ENCODE results near the gene CES5A.
"Not testable (repeated sequence)": the region's sequence is repeated elsewhere in the genome, so short reads cannot be mapped to it uniquely, and the experiment has no call there.

CES5A gene

GRCh38 chr16:55871411-55872038 lies 3.6 kb downstream of the CES5A start:
- Histone ChIP-seq H3K9me3 (no peaks in the 10 kb centered on the region), H3K4me1 (no peaks in the 10 kb centered on the region), H3K4me3 (ENCODE audit: low read depth, low read length) (no peak overlapping the region), H3K27me3 (peaks cover 3% of the 10 kb centered on the region; the same call in 1 of the 2 replicates), H3K36me3 (no peaks in the 10 kb centered on the region)
- TF ChIP-seq, protein P1, sequence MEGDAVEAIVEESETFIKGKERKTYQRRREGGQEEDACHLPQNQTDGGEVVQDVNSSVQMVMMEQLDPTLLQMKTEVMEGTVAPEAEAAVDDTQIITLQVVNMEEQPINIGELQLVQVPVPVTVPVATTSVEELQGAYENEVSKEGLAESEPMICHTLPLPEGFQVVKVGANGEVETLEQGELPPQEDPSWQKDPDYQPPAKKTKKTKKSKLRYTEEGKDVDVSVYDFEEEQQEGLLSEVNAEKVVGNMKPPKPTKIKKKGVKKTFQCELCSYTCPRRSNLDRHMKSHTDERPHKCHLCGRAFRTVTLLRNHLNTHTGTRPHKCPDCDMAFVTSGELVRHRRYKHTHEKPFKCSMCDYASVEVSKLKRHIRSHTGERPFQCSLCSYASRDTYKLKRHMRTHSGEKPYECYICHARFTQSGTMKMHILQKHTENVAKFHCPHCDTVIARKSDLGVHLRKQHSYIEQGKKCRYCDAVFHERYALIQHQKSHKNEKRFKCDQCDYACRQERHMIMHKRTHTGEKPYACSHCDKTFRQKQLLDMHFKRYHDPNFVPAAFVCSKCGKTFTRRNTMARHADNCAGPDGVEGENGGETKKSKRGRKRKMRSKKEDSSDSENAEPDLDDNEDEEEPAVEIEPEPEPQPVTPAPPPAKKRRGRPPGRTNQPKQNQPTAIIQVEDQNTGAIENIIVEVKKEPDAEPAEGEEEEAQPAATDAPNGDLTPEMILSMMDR (IDR thresholded peaks at IDR 0.05; ENCODE audit: low read depth, low read length) = no peak
- DNase-seq = no peak

- Histone ChIP-seq H3K4me1 (no peaks in the 10 kb centered on the region), H3K4me3 (ENCODE audit: low read depth, low read length) (no peak overlapping the region), H3K9me3 (no peaks in the 10 kb centered on the region), H3K36me3 (no peaks in the 10 kb centered on the region), H3K27me3 (no peaks in the 10 kb centered on the region)
- no peak for DNase-seq
- TF ChIP-seq, protein P1 (IDR thresholded peaks at IDR 0.05; ENCODE audit: low read depth, low read length) = no peak
Observed at GRCh38 chr16:55868980-55869379, 6.2 kb downstream of the CES5A start.

DNA sequence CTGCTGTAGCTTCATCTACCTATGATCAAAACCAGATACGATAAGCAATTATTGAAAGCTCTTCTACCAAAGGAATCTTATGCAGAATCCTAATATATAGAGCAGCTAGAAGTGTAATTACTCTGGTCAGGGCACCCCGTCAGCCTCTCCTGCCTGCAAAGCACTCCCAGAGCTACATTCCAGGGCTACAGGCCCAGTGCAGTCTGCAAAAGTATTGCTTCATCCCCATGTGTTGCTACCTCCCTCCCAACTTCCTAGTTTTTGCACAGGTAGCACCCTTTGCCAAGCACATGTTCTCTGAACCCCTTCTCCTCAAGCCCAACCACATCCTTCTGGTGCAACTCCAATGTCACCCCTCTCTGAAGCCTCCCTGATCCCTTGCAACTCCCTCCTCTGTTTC lies 7.0 kb downstream of the CES5A start:
- Histone ChIP-seq H3K27me3 (no peaks in the 10 kb centered on the region), H3K9me3 (no peaks in the 10 kb centered on the region), H3K4me1 (peaks cover 1% of the 10 kb centered on the region; the same call in 1 of the 2 replicates), H3K36me3 (no peaks in the 10 kb centered on the region), H3K4me3 (ENCODE audit: low read depth, low read length) (no peak overlapping the region)
- DNase-seq = no peak
- TF ChIP-seq, protein P1 (IDR thresholded peaks at IDR 0.05; ENCODE audit: low read depth, low read length) = no peak

DNA sequence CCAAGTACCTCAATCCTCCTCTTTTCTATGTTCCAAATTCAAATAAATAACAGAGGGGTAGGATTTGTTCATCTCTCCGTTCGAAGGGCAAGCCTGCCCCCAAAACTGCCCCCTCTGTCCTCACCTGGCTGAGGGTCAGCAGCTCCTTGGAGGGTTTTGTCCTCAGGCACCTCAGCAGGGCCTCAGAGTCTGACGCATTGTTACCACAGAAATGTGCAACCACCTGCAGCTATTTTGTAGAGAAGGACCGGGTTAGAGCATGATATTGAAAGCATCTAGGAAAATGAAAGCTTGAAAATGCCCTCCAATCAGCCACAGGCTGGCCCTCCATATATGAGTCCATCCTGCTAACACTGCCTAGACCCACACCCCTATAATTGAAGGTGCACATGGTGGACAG lies 13.9 kb downstream of the CES5A start:
- H3K4me3 ChIP-seq (ENCODE audit: low read depth, low read length) = no peak overlapping the region
- no peaks in the 10 kb centered on the region for H3K27me3 ChIP-seq
- TF ChIP-seq, protein P1 (IDR thresholded peaks at IDR 0.05; ENCODE audit: low read depth, low read length) = no peak
- peaks cover 5% of the 10 kb centered on the region; the same call in 1 of the 2 replicates for H3K4me1 ChIP-seq
- H3K9me3 ChIP-seq = no peaks in the 10 kb centered on the region
- H3K36me3 ChIP-seq = no peaks in the 10 kb centered on the region
- no peak for DNase-seq

- not testable (repeated sequence) for DNase-seq
Observed at GRCh38 chr16:55857650-55858049, 17.5 kb downstream of the CES5A start.

DNA sequence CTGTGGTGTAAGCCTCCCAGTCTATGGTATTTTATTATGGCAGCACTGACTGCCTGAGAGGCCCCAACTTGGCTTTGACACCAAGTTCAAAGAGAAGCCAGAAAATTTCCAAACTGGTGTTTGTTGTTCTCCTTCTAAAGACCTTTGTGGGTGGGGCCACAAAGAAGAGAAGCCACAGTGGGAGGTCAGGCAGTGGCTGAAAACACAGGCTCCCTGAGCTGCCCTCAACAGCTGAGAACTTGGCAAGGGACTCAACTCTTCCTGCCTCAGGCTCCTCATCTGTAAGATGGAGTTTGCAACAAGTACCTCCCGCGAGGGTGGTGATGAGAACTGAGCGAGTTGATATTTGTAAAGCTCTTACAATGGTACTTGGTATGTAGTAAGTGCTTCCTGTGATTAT lies 18.2 kb downstream of the CES5A start:
- TF ChIP-seq, protein P1 (IDR thresholded peaks at IDR 0.05; ENCODE audit: low read depth, low read length) = no peak
- Histone ChIP-seq H3K27me3 (no peaks in the 10 kb centered on the region; the same call in 1 of the 2 replicates), H3K4me3 (ENCODE audit: low read depth, low read length) (no peak overlapping the region), H3K4me1 (no peaks in the 10 kb centered on the region), H3K36me3 (no peaks in the 10 kb centered on the region), H3K9me3 (no peaks in the 10 kb centered on the region)
- DNase-seq = no peak

More at GRCh38 chr16:55857650-55858049, 17.5 kb downstream of the CES5A start:
- not testable (repeated sequence) for H3K4me3 ChIP-seq (ENCODE audit: low read depth, low read length); H3K4me1 ChIP-seq; H3K27me3 ChIP-seq; H3K36me3 ChIP-seq; H3K9me3 ChIP-seq

Measured in BE2C (cell line).